Tibial nerve (tissue), 4 donors: ENCODE data around the gene ARHGEF33.

Source experiments
- CTCF ChIP-seq, 5 experiments: fragments of 200-600 bp in 3 of 5; fragments of 450-650 bp in 2 of 5; sonication (generic) in 3 of 5; IDR thresholded peaks; one replicate each; pipeline ENCODE4 v1.5.1; 2016 to 2019; ENCODE audit warnings: antibody characterized with exemption in 5 of 5, mild to moderate bottlenecking in 3 of 5, moderate library complexity in 2 of 5
- EP300 ChIP-seq, 2 donors: sonication (generic); formaldehyde crosslinking; IDR thresholded peaks; one replicate each; pipeline ENCODE4 v1.6.1; 2017; ENCODE audit warnings: antibody characterized with exemption in 2 of 2, mild to moderate bottlenecking in 1 of 2
- POLR2A ChIP-seq, 2 donors: fragments of 450-650 bp; IDR thresholded peaks; one replicate each; pipeline ENCODE4 v1.6.1; 2017; ENCODE audit warnings: antibody characterized with exemption in 2 of 2, mild to moderate bottlenecking in 2 of 2, moderate library complexity in 2 of 2

GRCh38 chr2:38948387-38948882, 58.8 kb downstream of the ARHGEF33 start:
- TF ChIP-seq CTCF (IDR thresholded peaks at IDR 0.05), result no peak
- no peak for TF ChIP-seq POLR2A (IDR thresholded peaks at IDR 0.05)
- TF ChIP-seq EP300 (IDR thresholded peaks at IDR 0.05), result no peak
